ENCODE data around the gene SLC25A42.

GRCh38 chr19:19032420-19033175 is 31.2 kb upstream of the SLC25A42 start:
- TF ChIP-seq ZNF274 (IDR thresholded peaks at IDR 0.05; ENCODE audit: low read depth, low read length) (no peak), SUZ12 (IDR thresholded peaks at IDR 0.05; ENCODE audit: extremely low read depth, insufficient read depth, insufficient read length) (no peak)

Measured in NT2/D1 (cell line).